Ascending aorta (tissue), 2 donors: ENCODE results near the gene SAE1. TPM values are rescaled to one million over a fixed set of nuclear protein-coding genes. Genes with fewer than 3 reads are reported as not detected.
A peak's percentile ranks its signal among the peaks of the same experiment; 100 is the strongest.

Experiments
- DNase-seq, 2 donors: peaks; one replicate each; pipeline ENCODE4 v3.0.0-alpha.2; 2019; ENCODE audit warnings: low spot score in 2 of 2
- H3K27ac ChIP-seq, 2 donors: fragments of 200-600 bp; sonication (generic); one replicate each; pipeline ENCODE4 v1.5.1; 2016 to 2017; ENCODE audit warnings: mild to moderate bottlenecking in 1 of 2
- H3K27me3 ChIP-seq: fragments of 200-600 bp; sonication (generic); one replicate; pipeline ENCODE4 v1.5.1; 2017
- H3K36me3 ChIP-seq, 2 donors: fragments of 200-600 bp; sonication (generic); one replicate each; pipeline ENCODE4 v1.5.1; 2016
- H3K4me1 ChIP-seq, 2 donors: fragments of 200-600 bp; sonication (generic); one replicate each; pipeline ENCODE4 v1.5.1; 2016 to 2017; ENCODE audit warnings: mild to moderate bottlenecking in 1 of 2
- H3K4me3 ChIP-seq, 2 donors: fragments of 200-600 bp; sonication (generic); one replicate each; pipeline ENCODE4 v1.5.1; 2016 to 2017; ENCODE audit warnings: mild to moderate bottlenecking in 1 of 2
- H3K9me3 ChIP-seq, 2 donors: fragments of 200-600 bp; sonication (generic); one replicate each; pipeline ENCODE4 v1.5.1; 2016
- intact Hi-C: fragments of 100-400 bp; cut with DNase I; formaldehyde crosslinking; loops from one replicate; pipeline ENCODE4 v1.15.1; 2023
- total RNA-seq: library from RNA; depleted of rRNA; stranded (reverse); fragments of >200 nt; gene quantifications from one replicate; pipeline ENCODE4 v1.1.0, GENCODE V29; 2016
- TF ChIP-seq, protein P1 (sequence below), 3 experiments: fragments of 200-600 bp in 2 of 3; fragments of 450-650 bp in 1 of 3; sonication (generic) in 2 of 3; IDR thresholded peaks; one replicate each; pipeline ENCODE4 v1.5.1; 2016 to 2019; ENCODE audit warnings: antibody characterized with exemption in 3 of 3, mild to moderate bottlenecking in 1 of 3, moderate library complexity in 1 of 3

Gene SAE1
- total RNA-seq, result 54.4 TPM

DNA sequence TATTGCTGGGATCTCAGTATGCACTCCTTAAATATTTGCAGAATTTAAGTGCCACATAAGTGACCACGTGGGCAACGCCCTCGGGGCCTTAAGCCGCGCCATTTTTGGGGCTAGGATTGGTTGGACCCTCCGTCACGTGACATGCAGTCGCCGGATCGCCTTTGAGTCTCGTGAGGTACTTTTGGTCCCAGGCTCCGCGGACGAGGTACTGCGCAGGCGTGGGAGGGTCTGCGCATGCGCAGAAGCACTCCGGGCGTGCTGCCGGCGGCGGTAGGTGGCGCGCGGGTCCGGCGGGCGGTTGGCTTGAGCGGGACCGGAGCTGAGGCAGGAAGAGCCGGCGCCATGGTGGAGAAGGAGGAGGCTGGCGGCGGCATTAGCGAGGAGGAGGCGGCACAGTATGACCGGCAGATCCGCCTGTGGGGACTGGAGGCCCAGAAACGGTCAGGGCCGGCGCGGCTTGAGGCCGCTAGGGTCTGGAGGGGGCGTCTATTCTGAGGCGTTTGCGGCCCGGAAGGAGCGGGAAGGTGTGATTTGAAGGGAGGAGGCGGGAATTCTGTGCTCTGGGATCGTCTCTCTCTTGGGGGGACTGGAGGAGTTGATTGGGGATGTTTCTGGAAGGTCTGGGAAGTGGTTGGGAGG lies at the start of gene SAE1:
Gene SAE1 (plus strand): TSS at position 247 of the 639 bp plus-strand sequence. CDS start 96 bp downstream, at position 343.
- H3K9me3 ChIP-seq, result no peaks in the 10 kb centered on the region
- peak; percentile 86 to 98 for DNase-seq
- peak within 1 kb of the TSS; percentile 85 to 94 for H3K27ac ChIP-seq
- H3K4me1 ChIP-seq, result peaks cover 0 to 5% of the 10 kb centered on the region in 2 donors
- intact Hi-C loops, result loop anchor here (1.0 kb wide), 1 partner anchor 17 kb away; the partner anchor contains the start of gene ZC3H4
- H3K27me3 ChIP-seq, result no peaks in the 10 kb centered on the region
- no peaks in the 10 kb centered on the region for H3K36me3 ChIP-seq
- peak within 1 kb of the TSS; percentile 71 to 80 for H3K4me3 ChIP-seq
- TF ChIP-seq, protein P1, sequence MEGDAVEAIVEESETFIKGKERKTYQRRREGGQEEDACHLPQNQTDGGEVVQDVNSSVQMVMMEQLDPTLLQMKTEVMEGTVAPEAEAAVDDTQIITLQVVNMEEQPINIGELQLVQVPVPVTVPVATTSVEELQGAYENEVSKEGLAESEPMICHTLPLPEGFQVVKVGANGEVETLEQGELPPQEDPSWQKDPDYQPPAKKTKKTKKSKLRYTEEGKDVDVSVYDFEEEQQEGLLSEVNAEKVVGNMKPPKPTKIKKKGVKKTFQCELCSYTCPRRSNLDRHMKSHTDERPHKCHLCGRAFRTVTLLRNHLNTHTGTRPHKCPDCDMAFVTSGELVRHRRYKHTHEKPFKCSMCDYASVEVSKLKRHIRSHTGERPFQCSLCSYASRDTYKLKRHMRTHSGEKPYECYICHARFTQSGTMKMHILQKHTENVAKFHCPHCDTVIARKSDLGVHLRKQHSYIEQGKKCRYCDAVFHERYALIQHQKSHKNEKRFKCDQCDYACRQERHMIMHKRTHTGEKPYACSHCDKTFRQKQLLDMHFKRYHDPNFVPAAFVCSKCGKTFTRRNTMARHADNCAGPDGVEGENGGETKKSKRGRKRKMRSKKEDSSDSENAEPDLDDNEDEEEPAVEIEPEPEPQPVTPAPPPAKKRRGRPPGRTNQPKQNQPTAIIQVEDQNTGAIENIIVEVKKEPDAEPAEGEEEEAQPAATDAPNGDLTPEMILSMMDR (IDR thresholded peaks at IDR 0.05), result peak; percentile 43 to 59 (median 53)

- intact Hi-C loops, result loop anchor here (2.0 kb wide), 1 partner anchor 16 kb away; no protein-coding TSS in a partner anchor
- H3K36me3 ChIP-seq, result peaks cover 69 to 87% of the 10 kb centered on the region in 2 donors
- H3K9me3 ChIP-seq, result no peaks in the 10 kb centered on the region
- no peaks in the 10 kb centered on the region for H3K27me3 ChIP-seq
- peaks cover 3% of the 10 kb centered on the region in 2 donors for H3K4me1 ChIP-seq
- TF ChIP-seq, protein P1 (IDR thresholded peaks at IDR 0.05), result no peak
- no peak overlapping the region for H3K4me3 ChIP-seq
- H3K27ac ChIP-seq, result peak overlapping the region; percentile 15 to 79
- no peak for DNase-seq
Observed at GRCh38 chr19:47081095-47081494, 49.5 kb upstream of the SAE1 start.

DNA sequence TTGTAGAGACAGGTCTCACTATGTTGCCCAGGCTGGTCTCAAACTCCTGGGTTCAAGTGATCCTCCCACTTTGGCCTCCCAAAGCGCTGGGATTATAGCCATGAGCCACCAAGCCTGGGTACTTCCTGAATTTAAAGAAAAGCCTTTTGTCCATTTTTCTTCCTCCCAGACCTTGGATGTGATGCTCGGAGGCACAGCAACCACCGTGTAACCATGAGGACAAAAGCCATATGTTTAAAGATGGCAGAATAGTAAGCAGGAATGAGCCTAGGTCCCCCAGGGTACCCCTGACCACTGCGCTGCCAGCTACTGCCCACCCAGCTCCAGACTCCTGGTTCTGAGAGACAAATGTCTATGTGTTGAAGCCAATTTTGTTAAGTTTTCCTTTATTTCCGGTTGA lies 48.1 kb upstream of the SAE1 start:
- Histone ChIP-seq H3K36me3 (peaks cover 62 to 83% of the 10 kb centered on the region in 2 donors), H3K27ac (no peak overlapping the region), H3K27me3 (no peaks in the 10 kb centered on the region), H3K4me3 (no peak overlapping the region), H3K4me1 (peaks cover 3% of the 10 kb centered on the region in 2 donors), H3K9me3 (no peaks in the 10 kb centered on the region)
- TF ChIP-seq, protein P1 (IDR thresholded peaks at IDR 0.05), result no peak
- DNase-seq, result no peak
- intact Hi-C loops, result no loop called here

DNA sequence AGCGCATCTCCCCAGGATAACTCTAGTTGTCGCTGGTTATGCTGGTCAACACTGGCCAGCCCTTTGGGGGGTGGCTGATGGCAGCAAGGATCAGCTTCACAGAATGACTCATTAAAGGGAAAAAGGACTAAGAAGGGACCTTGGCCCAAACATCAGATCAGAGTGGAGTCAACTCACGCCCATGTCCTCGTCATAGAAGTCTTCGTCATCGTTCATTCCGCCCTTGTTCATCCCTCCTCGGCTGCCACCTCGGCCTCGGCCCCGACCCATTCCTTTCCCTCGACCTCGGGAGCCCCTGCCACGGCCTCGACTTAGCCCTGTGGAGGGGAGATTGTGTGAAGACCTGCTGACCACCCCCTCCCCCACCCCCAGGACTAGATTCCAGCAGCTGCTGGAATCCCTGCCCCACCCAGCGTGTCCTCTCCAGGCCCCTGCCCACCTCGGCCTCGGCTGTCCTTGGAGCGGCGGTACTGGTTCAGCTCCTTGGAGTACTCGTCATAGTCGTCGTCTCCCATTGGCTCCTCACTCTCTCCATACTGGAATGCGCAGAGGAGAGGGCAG lies 45.7 kb upstream of the SAE1 start:
- no peaks in the 10 kb centered on the region for H3K9me3 ChIP-seq
- H3K27me3 ChIP-seq, result no peaks in the 10 kb centered on the region
- intact Hi-C loops, result no loop called here
- H3K4me3 ChIP-seq, result no peak overlapping the region
- peaks cover 81 to 94% of the 10 kb centered on the region in 2 donors for H3K36me3 ChIP-seq
- DNase-seq, result no peak
- TF ChIP-seq, protein P1 (IDR thresholded peaks at IDR 0.05), result no peak
- no peak overlapping the region for H3K27ac ChIP-seq
- no peaks in the 10 kb centered on the region for H3K4me1 ChIP-seq

DNA sequence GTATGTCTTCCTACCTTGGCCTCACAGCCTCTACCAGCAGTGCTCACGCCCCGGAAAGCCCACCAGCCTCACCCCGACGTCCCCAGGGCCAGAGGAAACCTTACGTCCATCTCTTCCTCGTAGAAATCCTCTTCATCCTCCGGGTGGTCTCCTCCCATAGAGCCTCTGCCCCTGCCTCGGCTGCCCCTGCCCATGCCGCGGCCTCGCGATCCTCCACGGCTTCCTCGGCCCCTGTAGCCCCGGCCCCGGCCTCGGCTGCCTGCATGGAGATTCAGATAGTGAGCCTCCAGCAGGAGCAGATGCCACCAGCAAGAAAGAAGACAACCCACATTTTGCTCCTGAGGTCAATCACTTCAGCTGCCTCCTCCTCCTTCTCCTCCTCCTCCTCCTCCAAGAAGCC lies 44.4 kb upstream of the SAE1 start:
- TF ChIP-seq, protein P1 (IDR thresholded peaks at IDR 0.05), result no peak
- H3K27ac ChIP-seq, result no peak overlapping the region
- peaks cover 76 to 94% of the 10 kb centered on the region in 2 donors for H3K36me3 ChIP-seq
- DNase-seq, result no peak
- H3K27me3 ChIP-seq, result no peaks in the 10 kb centered on the region
- H3K9me3 ChIP-seq, result no peaks in the 10 kb centered on the region
- no peaks in the 10 kb centered on the region for H3K4me1 ChIP-seq
- intact Hi-C loops, result no loop called here
- H3K4me3 ChIP-seq, result no peak overlapping the region
